T-helper 2 cell treated with Interferon-gamma antibody and Interleukin-4, amounts not matched to agents 5 μg/mL and 100 μg/mL, for 36 hours (primary cell): ENCODE data around the gene ITGA7.

Source experiments
- DNase-seq: peaks from one replicate; pipeline ENCODE4 v3.0.0; 2021; ENCODE audit warnings: low spot score
- H3K27ac Mint-ChIP-seq: one replicate; pipeline ENCODE4 v1.8.0; 2021; ENCODE audit warnings: mild to moderate bottlenecking, mixed read lengths
- H3K27me3 Mint-ChIP-seq: one replicate; pipeline ENCODE4 v1.8.0; 2021; ENCODE audit warnings: low read depth, mixed read lengths
- H3K36me3 Mint-ChIP-seq: one replicate; pipeline ENCODE4 v1.8.0; 2021; ENCODE audit warnings: low read depth, mixed read lengths
- H3K4me1 Mint-ChIP-seq: one replicate; pipeline ENCODE4 v1.8.0; 2021; ENCODE audit warnings: low read depth, mixed read lengths
- H3K4me3 Mint-ChIP-seq: one replicate; pipeline ENCODE4 v1.8.0; 2022; ENCODE audit warnings: mild to moderate bottlenecking, moderate library complexity, mixed read lengths
- H3K9me3 Mint-ChIP-seq: one replicate; pipeline ENCODE4 v1.8.0; 2021; ENCODE audit warnings: mixed read lengths

ITGA7 gene

DNA sequence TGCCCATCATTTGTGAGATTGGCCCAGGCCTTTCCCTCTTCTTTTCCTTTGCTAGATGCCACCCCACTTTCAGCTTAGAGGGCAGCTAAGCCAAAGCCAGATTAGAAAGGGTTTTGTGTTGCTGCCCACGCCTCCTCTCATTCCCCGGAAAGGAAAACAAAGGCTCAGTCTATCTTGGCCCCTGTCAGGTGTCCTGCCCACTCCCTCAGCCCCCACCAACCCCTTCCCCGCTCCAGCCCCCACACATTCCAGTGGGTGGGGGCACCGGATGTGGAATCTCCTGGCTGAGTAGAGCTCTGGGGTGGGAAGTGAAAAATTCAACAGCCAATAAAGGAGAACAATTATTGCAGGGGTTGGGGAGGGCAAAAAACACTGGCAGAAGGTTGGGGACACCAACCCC lies 10.3 kb upstream of the ITGA7 start:
- peak overlapping the region; percentile 95 for H3K4me3 Mint-ChIP-seq
- H3K36me3 Mint-ChIP-seq = no peaks in the 10 kb centered on the region
- no peaks in the 10 kb centered on the region for H3K9me3 Mint-ChIP-seq
- H3K27me3 Mint-ChIP-seq = peaks cover 6% of the 10 kb centered on the region
- no peak for DNase-seq
- no peak overlapping the region for H3K27ac Mint-ChIP-seq
- peaks cover 21% of the 10 kb centered on the region for H3K4me1 Mint-ChIP-seq

DNA sequence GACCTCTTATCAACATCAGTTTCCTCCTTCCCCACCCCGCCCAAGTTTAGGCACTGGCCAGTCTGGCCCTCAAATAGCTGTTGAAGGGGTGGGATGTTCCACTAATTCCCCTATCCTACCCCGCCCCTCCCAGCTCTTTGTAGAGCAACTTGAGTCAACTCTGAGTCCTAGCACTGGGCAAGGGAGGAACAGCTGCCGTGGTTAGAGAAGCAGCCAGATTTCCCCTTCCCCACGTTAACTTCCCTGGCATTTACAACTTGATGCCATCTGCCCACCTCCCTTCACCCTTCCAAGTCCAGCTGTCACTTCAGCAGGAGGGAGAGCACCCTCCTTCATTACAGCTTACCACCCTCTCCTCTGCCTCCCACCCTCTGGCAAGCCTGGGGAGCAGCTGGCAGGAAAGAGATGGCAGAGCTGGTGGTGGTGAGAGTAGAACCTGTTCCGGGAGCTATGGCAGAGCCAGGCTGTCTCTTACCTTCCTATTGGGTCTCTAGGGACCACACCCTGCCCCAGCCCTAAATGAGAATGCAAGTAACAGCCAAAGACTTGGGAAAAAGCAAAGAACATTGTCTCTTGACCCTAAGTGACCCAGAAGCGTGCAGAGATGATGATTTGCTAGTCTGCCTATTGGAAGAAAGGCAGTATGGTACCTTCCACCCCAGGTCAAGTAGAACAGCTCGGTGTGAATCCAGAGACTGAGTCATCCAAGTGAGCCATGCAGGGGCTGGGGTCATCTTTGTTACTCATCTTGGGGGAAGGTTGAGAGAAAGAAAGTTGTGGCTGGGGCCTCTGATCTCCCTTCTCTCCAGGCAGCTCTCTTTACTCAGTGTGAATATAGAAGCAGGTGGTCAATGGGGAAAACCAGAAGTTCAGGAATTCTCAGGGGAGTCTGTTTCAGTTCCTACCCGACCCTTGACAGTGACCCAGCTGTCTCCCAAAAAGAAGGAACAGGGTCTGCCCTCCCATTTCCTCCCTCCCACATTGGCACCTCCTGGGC lies 9.6 kb upstream of the ITGA7 start:
- DNase-seq = peak; percentile 29
- Mint-ChIP-seq H3K4me3 (peak overlapping the region; percentile 95), H3K9me3 (no peaks in the 10 kb centered on the region), H3K4me1 (peaks cover 21% of the 10 kb centered on the region), H3K36me3 (no peaks in the 10 kb centered on the region), H3K27me3 (peaks cover 11% of the 10 kb centered on the region), H3K27ac (peak overlapping the region; percentile 95)

DNA sequence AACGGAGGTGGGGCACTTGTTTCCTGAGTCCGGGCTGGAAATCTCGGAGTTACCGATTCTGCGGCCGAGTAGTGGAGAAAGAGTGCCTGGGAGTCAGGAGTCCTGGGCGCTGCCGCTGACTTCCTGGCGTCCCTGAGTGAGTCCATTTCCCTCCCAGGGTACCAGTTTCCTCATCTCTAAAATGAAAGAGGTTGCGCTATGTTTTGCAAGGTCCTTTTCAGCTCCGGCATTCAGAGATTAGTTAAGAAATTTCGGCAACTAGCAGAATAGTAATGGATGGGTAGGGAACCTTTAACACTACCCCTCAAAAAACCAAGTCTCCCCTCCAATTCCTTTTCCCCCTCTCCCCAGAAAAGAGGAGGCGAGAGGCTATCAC lies 8.9 kb upstream of the ITGA7 start:
- Mint-ChIP-seq H3K4me3 (peak overlapping the region; percentile 95), H3K9me3 (no peaks in the 10 kb centered on the region), H3K36me3 (no peaks in the 10 kb centered on the region), H3K27ac (peak overlapping the region; percentile 95), H3K27me3 (peaks cover 16% of the 10 kb centered on the region), H3K4me1 (peaks cover 21% of the 10 kb centered on the region)
- DNase-seq = no peak

DNA sequence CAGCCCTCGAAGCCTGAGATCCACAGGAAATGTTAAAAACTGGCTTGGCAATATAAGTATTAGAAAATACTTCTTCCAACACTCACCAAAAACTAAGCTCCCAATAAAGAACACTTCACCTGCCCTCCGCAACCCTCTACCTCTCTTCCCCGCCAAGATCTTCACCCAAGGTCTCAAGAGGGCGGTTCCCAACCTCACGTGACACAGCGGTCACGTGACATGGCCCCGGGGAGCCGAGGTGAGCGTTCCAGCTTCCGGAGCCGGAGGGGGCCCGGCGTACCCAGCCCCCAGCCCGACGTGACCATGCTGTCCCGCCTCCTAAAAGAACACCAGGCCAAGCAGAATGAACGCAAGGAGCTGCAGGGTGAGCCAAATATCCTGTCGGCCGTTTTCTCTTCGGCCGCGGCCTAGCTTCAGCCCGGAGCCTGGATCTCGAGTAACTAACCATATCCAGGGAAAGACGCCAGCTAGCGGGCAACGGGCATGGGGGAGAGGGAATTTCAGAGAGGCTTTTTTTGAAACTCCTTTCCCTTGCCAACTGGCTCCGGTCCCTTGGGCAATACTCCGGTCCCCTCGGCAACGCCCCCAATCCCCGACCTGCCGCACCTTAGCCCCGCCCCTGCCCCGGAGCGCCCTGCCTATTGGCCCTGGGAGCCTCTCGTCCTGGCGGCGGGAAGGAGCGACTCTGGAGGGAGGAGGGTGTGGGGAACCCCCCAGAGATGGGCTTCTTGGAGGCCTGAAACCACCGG lies 8.3 kb upstream of the ITGA7 start, which contains the start of gene BLOC1S1:
BLOC1S1 (plus strand) TSS at position 214 of the 749 bp plus-strand sequence; CDS start at position 220, 6 bp downstream.
- Mint-ChIP-seq H3K4me1 (peaks cover 21% of the 10 kb centered on the region), H3K9me3 (no peaks in the 10 kb centered on the region), H3K4me3 (peak within 1 kb of the TSS; percentile 95), H3K27me3 (peaks cover 18% of the 10 kb centered on the region), H3K36me3 (no peaks in the 10 kb centered on the region), H3K27ac (peak within 1 kb of the TSS; percentile 95)
- DNase-seq = peak; percentile 91

DNA sequence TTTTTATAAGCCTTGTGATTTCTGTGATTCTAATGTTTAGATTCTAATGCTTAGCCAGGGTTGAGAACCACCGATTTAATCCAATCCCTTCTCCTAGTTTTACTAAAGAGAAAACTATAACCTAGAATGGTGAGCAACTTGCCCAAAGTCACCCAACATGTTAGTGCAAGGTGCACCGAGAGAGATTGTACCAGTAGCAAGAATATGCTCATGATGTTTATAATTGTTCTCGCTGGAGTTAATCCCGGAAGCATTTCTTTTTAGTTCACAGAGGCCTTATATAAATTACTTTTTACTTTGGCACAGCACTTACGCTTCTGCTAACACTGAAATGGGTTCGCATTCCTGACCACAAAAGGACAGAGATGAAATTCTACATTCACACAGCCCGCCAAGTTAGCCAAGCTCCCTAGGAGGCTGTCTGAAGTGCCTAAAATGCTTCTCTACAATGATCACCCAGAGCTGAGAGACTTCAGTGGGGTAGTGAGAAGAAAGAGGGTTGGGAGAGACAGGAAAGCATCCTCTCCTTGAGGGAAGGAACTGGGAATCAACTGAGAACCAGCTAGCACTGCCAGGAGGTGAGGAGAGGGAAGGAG lies 7.6 kb upstream of the ITGA7 start:
- no peak for DNase-seq
- Mint-ChIP-seq H3K27ac (peak overlapping the region; percentile 95), H3K36me3 (no peaks in the 10 kb centered on the region), H3K9me3 (no peaks in the 10 kb centered on the region), H3K27me3 (peaks cover 23% of the 10 kb centered on the region), H3K4me3 (peak overlapping the region; percentile 95), H3K4me1 (peaks cover 21% of the 10 kb centered on the region)

DNA sequence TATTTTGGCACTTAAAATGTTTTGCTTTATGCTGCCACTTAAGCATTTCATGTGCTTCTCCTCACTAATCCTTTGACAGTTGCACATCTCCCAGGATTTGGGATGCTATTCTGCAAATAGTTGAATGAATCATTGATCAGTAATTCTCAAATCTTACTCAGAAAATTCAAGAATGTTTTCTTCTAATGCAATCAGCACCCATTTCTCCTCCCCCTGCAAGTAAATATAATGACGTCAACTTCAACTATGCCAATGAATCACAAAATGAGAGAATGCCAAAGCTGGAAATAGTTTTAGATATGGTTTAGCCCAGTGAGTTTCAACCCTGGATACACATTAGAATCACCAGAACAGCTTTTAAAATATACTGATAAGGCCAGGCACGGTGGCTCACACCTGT lies 6.0 kb upstream of the ITGA7 start:
- peaks cover 38% of the 10 kb centered on the region for H3K27me3 Mint-ChIP-seq
- no peak for DNase-seq
- no peaks in the 10 kb centered on the region for H3K9me3 Mint-ChIP-seq
- no peak overlapping the region for H3K4me3 Mint-ChIP-seq
- no peaks in the 10 kb centered on the region for H3K36me3 Mint-ChIP-seq
- H3K27ac Mint-ChIP-seq = peak overlapping the region; percentile 18
- H3K4me1 Mint-ChIP-seq = peaks cover 25% of the 10 kb centered on the region

DNA sequence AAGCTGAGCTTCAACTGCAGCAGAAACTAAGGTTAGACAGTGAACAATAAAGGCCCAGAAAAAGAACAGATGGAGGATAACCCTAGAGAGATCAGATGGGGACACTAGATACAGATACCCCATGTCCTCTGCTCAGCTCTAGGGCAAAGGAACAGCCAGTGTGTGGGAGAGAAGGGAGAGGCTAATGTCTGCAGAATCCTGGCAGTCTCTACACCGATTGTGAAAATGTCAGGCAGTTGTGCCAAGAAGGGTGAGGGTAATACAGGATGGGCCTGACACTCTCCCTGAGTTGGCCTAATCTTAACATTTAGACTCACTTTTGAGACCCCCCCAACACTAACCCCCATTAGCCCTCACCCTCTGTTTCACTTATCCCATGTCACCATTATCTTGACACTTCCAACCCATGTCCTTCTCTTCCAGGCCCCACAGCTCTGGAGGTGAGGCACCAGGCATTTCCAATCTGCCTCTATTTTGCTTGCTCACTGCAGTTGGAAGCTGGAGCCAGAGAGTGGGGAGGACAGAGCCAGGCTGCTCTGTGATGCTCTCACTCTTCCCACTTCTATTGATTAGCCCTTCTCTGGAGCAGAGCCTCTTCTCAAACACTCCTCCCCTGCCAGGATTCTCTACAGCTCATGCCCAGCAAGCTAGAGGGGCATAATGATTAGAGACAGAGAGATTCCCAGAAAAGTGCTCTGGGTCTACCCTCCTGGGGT lies 5.2 kb upstream of the ITGA7 start:
- no peak for DNase-seq
- H3K9me3 Mint-ChIP-seq = no peaks in the 10 kb centered on the region
- peaks cover 27% of the 10 kb centered on the region for H3K4me1 Mint-ChIP-seq
- no peak overlapping the region for H3K4me3 Mint-ChIP-seq
- H3K36me3 Mint-ChIP-seq = no peaks in the 10 kb centered on the region
- H3K27me3 Mint-ChIP-seq = peaks cover 45% of the 10 kb centered on the region
- no peak overlapping the region for H3K27ac Mint-ChIP-seq

DNA sequence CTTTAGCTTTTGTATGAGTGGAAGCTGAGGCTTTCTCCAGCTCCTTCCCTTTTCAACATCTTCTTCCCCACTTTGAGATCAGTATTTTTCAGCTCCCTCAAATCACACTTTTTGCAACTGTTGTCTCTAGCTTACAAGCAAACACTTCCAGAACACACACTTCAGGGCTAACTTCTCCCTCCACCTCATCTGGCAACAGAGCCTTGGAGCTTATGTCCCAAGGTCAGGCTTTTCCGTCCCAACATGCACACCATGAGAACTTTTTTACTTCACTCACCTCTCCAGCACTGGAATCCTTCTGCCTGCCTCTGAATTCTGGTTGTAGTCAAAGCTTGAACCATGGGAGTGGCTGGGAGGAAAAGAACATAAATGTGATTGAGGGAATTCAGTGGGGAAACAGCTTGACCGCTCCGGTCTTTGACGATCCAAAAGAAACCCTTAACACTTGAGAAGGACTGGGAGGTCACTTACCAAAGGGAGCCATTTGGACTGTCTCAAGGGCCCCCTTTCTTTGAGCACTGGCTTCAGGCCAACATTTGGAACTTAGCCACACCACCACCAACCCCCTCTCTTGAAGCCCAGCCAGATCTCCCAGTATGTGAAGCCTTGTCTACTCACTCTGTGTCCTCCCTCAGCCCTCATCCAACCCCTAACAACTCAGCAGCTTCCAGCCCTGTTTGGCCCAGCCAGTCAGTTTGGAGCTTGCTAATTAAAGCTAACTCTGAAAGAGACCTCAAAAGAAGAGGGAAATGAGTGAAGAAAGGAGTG lies 4.3 kb upstream of the ITGA7 start:
- Mint-ChIP-seq H3K4me1 (peaks cover 21% of the 10 kb centered on the region), H3K36me3 (no peaks in the 10 kb centered on the region), H3K27me3 (peaks cover 49% of the 10 kb centered on the region), H3K4me3 (no peak overlapping the region), H3K9me3 (no peaks in the 10 kb centered on the region), H3K27ac (no peak overlapping the region)
- no peak for DNase-seq

DNA sequence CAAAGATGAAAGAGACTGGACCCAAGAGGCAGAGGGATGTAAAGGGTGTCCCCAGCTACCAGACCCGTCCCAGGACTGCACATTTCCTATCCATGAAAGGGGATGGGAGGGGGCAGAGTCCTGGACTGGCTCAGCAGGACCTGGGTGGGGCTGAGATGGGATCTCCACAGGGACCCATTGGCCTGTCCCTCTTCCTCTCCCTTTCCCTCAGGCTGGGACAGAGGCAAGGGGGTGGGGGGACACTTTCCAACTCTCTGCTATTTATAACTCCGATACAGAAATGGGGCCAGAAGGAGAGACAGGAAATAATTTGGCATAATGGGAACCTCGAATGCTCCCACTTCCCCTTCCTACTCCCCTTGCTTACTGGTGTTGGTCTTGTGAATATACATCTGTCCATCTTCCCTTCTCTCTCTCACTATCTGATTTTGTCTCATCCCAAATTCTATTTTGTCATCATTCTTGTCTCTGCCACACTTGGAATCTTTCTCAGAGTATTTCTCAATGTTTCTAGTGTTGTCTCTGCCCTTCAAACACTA lies 1.1 kb upstream of the ITGA7 start:
- H3K9me3 Mint-ChIP-seq = no peaks in the 10 kb centered on the region

DNA sequence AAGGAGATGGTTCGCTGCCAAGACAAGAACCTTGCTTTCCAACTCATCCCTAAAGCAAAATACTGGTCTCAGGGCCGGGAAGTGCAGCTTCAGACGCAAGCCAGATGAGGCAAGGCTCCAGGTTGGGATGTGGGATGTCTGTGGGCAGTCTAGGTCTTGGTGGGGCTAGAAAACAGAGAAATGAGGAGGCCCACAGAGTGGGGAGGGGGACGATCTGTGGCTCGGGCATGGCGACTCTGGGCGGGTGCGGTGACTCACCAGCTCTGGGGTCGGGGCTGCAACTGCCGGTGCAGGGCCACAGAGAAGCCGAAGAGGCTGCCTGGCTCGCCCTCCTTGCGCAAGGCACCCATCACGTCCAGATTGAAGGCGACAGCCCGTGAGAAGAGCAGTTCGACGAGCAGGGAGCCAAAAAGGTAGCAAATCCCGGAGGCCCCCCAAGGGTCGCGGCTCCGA lies 459 bp downstream of the ITGA7 start:
- no peaks in the 10 kb centered on the region for H3K36me3 Mint-ChIP-seq
- H3K27ac Mint-ChIP-seq = no peak overlapping the region
- H3K27me3 Mint-ChIP-seq = peaks cover 61% of the 10 kb centered on the region
- peaks cover 13% of the 10 kb centered on the region for H3K4me1 Mint-ChIP-seq
- H3K9me3 Mint-ChIP-seq = no peaks in the 10 kb centered on the region
- DNase-seq = no peak
- H3K4me3 Mint-ChIP-seq = peak overlapping the region; percentile 76

More for the DNA sequence above, 1.1 kb upstream of the ITGA7 start:
- Mint-ChIP-seq H3K4me3 (peak overlapping the region; percentile 76), H3K27ac (no peak overlapping the region), H3K27me3 (peaks cover 69% of the 10 kb centered on the region), H3K4me1 (peaks cover 13% of the 10 kb centered on the region), H3K36me3 (no peaks in the 10 kb centered on the region)
- DNase-seq = no peak

DNA sequence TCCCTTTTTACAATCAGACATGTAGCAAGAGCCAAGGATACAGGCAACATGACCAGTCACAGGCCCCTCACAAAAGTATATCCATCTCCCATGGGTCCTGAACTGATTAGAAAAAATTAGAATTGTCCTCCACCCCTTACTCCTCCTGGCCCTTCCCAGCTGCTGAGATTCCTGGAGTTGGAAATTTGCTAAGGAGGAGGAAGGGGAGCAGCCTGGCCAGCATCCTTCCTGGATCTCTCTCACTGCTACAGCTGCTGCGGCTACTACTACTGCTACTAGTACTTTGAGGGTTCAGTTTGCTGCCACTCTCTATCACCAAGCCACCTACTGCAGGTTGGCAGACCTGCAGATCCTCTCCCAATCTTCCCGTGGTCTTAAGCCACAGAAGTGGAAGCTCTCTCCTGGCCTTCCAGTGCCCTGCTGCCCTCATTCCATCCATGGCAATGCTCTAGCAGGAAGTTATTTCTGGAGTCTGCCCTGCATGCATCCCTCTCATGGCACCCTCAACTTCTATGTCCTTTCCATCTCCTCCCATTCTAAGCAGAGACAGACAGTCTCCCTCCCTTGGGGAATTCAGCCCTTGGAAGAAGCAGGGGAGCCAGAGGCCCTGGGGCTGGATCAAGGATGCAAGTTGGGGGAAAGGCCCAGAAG lies 1.0 kb downstream of the ITGA7 start:
- Mint-ChIP-seq H3K27ac (no peak overlapping the region), H3K27me3 (peaks cover 57% of the 10 kb centered on the region), H3K4me3 (peak overlapping the region; percentile 76), H3K4me1 (peaks cover 13% of the 10 kb centered on the region), H3K36me3 (no peaks in the 10 kb centered on the region), H3K9me3 (no peaks in the 10 kb centered on the region)
- no peak for DNase-seq

DNA sequence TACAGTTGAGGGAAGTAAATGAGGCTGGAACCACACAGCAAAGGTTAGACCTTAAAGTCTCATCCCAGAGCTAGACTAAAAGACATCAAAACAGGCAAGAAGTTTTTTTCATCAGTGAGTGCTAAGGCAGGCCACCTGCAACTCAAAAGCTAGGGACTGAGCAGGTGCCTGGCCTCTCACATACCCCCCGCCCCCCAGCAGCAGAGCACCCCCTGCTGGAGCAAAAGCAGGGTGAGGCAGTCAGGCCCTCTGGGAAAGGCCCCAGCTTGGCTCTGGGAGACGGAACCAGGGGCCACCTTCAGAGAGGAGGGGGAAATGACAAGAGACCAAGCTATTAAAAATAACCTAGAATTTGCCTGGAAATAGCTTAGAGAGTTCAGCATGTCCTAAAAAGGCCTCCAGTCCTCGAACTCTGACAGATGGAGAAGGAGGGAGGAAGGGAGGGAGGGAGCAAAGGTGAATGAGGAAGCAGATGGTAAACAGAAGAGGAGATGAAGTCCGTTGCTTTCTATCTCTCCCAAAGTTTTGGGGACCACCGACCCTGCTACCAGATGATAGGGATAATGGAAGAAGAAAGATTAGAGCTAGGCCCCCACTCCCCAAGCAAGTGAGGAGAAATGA lies 1.8 kb downstream of the ITGA7 start:
- Mint-ChIP-seq H3K27me3 (peaks cover 54% of the 10 kb centered on the region), H3K4me3 (no peak overlapping the region), H3K4me1 (peaks cover 13% of the 10 kb centered on the region), H3K36me3 (no peaks in the 10 kb centered on the region), H3K27ac (no peak overlapping the region), H3K9me3 (no peaks in the 10 kb centered on the region)
- no peak for DNase-seq
